Stimulated activated CD8-positive, alpha-beta memory T cell treated with anti-CD3 and anti-CD28 coated beads, Interleukin-7, amount 100 ng/mL, for 1 hour (primary cell): Measurements from ENCODE around the gene ESRRG.
"Not testable (repeated sequence)": the region's sequence is repeated elsewhere in the genome, so short reads cannot be mapped to it uniquely, and the experiment has no call there.

Experiments used
- DNase-seq, 2 donors: peaks; one replicate each; pipeline ENCODE4 v3.0.0-alpha.2; 2020; ENCODE audit warnings: low read depth in 2 of 2

ESRRG gene

DNA sequence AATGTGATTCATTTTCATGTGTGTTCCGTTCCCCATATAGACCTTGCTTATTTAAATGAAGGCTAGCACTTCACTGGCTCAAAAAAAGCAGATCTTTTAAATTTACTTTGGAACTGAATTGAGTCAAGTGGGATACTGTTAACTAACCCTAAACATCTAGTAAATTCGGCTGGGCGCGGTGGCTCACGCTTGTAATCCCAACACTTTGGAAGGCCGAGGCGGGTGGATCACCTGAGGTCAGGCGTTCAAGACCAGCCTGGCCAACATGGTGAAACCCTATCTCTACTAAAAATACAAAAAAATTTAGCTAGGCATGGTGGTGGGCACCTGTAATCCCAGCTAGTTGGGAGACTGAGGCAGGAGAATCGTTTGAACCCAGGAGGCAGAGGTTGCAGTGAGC is 19.2 kb downstream of the ESRRG start:
- DNase-seq = not testable (repeated sequence)

DNA sequence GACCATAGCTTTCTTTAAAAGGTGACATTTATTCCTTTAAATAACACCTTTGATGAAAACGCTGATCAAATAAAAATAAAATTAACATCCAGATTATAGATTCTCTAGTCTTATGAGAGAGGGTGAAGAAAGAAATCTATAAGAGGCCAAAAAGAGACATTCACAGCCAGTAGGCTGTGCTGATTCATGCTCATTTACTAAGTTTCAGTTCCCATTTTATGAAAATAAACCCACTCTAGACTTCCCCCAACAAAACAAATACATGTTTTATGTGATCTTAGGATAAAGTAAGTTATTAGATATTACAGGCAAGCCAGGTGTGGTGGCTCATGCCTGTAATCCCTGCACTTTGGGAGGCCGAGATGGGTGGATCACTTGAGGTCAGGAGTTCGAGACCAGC is 21.1 kb downstream of the ESRRG start:
- no peak for DNase-seq

DNA sequence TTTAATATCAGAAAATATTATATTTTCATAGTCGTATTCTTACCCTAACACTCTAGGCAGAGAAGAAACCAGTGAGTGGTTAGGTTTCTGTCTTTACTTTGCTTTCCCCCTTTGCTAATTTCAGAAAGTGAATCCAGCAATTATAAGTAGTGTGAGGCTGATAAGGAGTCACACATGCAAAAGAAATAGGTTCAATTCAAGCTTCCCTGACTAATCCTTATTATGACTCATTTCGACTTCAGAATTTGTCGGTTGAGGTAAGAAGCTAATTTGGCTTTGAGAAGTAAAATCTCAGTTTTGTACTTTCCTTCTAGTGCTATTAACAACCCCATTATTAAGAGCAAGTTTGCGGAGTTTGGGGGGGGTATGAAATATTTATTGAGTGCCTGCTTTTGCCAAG is 22.4 kb downstream of the ESRRG start:
- no peak for DNase-seq

DNA sequence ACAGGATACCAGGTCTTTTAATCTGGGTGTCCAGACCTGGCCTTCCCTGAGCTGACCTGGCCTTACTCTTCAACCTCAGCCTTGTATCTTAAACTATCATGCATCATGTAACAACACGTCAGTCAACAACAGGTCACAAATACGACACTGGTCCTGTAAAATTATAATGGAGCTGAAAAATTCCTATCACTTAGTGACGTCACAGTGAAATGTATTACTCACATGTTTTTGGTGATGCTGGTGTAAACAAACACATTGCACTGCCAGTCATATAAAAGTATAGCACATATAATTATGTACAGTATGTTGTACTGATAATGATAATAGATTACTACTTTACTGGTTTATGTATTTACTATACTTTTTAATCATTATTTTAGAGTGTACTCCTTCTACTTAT is 31.5 kb downstream of the ESRRG start:
- DNase-seq = no peak

DNA sequence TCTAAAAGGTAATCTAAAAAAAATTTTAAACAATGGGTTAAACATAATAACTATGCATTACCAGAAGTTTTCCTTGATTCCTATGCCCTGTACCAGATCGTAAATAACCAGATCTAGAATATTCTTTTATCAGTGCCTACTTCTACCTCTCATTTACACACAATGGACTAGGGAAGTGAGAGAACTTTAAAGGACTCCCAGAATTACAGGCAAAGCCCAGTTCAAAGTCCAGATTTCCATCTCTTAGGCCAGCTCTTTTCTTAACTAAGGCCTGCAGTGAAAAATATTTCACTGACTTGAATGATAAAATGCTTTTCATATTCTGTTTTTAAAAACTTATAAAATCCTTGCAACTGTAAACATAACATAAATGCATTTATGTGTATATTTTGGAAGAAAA is 32.6 kb downstream of the ESRRG start:
- DNase-seq = no peak

DNA sequence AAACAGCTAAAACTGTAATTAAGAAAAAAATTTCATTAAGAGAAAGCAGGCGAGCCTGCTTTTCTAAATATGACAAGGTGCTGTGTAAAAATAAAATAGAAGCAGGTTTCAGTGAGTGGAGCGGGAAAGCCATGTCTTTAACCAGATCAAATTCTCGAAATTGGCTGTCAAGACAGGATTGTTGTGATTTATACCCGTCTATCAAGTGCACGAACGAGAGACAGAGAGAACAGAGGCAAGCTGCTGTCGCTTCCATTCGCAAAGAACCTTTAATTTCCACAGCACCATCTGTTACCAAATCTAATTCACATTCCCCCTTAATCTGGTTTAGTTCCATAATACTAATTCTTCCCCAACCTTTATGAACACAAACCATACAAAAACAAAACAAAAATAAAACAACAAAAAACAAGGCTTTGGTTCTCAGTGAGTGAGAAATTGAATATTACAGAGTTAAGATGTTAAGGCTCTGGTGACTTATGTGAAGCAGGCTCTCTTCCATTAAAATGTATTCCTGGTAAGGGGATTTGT is 35.0 kb downstream of the ESRRG start:
- DNase-seq = no peak

DNA sequence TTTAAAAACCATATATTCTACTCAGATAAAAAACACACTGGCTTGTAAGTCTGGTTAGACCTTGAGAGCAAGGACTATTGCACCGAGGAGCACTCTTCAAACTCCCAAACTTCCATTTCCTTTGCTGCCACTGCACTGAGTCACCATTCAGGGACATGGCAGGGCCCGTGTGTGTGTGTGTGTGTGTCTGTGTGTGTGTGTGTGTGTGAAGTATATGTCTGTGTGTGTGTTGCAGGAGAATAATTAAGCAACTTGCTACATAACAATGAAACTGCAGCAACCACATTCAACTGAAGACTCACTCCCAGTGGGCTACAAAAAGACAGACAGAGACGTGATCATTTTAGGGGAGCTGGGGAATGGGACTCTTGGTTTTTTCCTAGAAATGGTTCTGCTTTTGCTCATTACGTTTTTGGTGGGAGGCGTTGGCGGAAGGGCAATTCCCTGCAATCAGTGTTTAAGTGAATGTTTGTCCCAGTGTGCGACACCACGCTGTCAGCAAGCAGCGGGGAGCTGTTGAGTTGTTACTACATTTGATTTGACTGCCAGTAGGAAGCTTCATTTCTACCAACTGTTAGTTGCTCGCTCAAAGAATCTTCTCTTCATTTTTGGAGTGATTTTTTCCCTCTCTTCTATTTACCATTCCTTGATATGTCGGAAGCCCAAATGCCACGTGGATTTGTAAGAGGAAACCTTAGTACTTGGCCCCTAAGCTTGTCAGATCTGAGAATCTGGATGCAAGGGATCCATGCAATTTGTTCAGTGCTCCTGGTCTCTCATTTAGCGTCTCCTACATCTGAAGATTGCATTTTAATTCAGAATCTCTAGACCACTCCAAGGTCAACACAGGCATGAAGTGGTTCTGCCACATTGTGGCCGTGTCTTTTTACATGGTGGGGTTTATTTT is 36.1 kb downstream of the ESRRG start:
- no peak for DNase-seq

DNA sequence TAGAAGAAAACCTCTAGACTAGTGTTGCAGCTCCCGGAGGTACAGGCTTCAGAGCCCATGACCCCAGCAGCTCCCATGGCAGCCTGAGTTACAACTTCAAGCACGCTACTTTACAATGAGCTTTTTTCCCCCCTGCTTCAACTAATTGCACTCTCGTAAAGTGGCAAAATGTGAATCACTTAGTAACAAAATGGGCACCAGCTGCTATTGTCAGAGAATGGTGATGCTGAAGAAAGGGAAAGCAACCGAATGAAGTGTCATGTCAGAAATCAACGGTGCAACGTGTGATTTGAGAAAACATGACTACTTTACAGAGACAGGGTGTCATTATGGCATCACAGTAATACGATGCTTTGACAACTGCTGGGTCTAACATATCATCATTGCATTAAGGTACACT is 40.5 kb downstream of the ESRRG start:
- no peak for DNase-seq

DNA sequence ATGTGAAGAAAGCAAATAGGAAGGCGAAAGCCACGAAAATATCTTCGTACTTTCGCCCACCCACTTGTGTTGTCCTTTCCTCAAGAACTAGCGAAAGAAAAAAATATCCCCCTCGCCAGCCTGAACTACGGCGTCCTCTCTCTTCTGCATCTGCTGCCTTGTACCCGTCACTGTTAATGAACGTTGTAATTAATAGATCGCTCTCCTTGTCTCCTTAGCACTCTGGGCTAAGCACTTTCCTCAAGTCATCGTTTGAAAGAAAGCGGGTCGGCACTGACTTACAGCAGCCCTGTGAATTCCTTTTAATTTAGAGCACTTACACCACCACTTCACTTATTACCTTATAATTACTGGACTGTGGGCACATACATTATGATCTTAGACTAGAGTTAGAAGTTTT is 44.1 kb downstream of the ESRRG start:
- no peak for DNase-seq

DNA sequence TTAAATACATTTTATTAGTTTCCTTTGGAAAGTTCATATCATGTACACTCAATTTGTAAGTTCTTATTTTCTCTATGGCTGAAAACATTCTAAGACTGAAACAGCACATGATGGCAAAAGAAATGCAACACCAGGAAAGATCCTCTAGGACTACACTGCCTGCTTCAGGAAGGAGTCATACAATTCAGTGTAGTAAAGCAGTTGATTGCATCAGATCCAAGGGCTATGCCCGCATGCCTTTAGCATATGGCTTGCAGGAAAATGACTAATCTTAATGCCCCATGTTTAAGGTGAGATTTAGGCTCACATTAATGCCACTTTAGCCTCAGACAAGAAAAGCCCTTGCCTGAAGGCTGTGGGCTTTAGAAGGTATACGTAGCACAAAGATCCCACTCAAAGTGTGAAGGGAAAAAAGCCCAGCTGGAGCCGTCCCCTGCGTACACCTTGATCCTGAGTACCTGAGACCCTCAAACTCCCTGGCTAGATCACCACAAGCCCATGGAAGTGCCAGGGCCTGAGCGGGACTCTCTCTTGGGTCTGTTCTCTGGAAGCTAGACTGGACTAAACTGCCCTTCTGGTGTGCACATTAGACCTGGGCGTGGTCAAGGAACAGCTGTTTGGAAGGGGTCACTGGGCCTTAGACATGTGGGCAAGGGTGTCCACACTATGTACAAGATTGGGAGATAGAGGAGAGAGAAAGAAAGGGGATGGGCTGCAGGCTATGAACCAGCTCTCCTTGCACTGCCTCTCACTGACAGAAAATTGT is 52.9 kb downstream of the ESRRG start:
- DNase-seq = no peak

DNA sequence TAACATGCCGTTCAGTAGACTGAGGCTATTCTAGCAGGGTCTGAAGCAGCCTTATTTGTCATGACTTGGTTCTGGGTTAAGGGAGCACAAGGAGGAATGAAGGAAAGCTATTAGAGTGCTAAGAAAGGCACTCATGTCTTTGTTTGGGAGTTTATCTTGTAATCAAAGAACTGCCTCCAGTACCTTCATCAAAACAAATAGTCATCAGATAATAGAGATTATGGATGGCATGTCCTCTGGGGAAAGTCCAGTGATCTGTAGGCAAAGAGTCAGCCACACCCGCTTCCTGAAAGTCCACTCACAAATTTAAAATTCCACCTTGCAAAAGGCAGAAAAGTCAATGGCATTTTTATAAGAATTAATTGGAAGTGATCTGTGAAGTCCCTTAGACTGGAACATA is 56.8 kb downstream of the ESRRG start:
- no peak for DNase-seq

DNA sequence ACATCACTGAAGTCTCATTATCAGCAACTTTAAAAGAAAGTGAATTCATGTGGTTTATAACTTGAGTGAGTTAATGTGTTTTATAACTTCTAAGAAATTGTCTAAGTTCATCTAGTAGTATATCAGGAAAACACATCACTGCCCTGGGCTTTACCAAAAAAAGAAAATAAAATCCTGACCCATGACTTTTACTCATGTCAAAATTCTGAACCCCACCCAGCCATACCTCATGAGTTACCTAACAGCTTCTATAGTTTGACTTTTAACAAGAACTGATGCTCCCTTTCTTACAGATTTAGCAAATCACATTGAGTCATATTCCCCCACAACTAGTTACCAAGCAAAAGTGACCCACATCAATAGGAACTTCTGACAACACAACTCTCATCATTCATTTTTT is 57.4 kb downstream of the ESRRG start:
- DNase-seq = no peak

DNA sequence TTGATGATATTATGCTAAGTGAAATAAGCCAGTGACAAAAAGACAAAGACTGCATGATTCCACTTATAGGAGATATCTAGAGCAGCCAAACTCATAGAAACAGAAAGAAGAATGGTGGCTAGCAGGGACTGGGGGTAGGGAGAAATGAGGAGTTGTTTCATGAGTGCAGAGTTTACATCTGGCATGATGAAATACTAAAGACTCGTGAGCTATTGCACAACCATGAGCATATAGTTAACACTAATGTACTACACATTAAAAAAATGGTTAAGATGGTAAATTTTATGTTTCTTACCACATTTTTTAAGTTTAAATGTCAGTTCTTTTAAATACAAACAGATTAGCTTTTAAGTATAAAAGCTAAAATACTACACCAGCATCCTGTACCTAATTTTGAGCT is 57.8 kb downstream of the ESRRG start:
- DNase-seq = no peak

DNA sequence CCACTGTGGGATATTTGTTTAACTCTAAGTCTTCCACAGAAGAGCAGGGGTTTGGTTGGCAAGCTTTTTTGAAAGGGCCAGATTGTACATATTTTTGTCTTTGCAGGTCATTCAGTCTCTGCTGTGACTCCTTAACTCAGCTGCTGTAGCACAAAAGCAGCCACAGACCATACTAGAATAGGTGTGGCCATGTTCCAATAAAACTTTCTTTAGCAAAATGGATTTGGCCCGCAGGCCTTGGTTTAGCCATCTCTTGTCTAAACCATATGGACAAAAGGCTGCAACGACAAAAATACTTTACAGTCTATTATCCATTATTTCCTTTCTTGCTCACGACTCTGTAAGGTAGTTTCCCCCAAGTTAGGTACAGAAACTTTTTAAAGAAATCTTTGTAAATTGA is 60.5 kb downstream of the ESRRG start:
- no peak for DNase-seq

DNA sequence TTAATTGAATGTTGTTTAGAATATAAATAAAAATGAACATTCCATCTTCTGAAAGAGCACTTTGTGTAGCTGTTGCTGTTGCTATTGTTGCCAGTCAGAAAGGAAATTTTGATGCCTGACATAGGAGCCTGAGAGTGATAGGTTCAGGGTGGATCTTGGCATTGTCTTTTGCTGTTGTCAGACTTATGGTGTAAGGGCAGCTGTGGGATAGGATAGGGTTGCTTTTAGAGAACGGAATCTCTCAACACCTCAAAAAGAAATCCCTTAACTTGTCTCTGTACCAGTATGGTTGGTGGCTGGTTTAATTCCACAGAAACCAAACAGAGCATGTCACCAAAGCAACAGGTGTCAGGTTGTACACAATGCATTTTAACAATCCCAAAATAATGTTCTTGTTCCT is 62.7 kb downstream of the ESRRG start:
- DNase-seq = no peak

DNA sequence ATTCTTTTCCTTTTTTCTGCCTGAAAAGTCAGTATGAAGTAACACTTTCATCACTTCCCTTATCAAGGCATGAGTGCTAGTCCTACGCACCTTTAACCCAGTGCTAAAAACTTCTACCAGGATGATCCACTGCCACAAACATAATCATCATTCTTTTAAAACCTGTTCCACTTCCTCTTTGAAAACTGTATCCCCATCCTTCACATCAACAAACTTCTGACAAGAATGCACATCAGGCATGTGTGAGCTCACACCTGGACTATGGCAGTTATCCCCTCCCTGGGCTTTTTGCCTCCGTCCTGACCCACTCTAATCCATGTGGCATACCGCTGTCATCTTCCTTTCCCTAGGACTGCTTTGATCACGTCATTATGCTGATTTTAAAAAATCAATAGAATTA is 70.2 kb downstream of the ESRRG start:
- DNase-seq = no peak

DNA sequence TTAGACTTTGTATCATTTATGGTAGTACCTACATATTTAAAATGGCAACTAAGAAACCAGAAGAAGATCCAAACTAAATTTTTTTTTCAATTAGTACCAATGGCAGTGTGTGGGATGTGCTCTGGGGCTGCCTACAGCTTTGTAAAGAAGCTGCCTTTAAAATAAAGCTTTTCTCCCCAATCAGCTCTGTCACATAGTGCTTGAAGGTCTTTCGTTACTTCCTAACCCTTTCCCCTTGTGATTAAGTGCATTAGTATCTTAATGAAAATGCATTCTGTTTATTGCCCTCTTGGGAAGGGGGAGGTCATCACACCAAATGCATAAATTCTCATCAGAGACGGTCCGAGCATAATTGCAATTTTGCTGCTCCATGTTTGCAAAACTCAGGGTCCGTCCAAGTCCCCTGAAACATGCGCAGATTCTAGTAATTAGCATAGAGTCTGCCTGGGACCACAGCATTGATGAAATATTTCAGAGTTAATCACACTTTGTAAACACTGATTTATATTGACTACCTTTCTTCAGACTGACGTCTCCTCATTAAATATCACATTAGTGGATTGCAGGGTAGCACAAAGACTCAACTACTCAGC is 71.3 kb downstream of the ESRRG start:
- no peak for DNase-seq

DNA sequence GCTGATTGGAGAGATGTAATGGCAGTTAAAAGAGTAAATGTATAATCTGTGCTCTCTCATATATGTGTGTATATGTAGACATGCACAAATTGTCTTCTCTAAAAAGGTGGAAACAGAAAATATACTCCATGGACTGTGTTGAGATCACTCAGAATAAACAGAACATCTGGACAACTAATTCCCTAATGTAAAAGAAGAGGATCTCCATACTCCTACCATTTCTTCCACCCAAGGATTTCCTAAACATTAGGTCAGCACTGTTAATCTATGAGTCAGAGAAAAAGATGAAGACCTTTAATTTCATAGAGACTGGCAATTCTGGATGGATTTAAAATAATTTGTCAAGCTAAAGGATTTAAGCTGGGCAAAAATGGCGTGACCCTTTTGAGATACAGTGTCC is 80.1 kb downstream of the ESRRG start:
- no peak for DNase-seq

DNA sequence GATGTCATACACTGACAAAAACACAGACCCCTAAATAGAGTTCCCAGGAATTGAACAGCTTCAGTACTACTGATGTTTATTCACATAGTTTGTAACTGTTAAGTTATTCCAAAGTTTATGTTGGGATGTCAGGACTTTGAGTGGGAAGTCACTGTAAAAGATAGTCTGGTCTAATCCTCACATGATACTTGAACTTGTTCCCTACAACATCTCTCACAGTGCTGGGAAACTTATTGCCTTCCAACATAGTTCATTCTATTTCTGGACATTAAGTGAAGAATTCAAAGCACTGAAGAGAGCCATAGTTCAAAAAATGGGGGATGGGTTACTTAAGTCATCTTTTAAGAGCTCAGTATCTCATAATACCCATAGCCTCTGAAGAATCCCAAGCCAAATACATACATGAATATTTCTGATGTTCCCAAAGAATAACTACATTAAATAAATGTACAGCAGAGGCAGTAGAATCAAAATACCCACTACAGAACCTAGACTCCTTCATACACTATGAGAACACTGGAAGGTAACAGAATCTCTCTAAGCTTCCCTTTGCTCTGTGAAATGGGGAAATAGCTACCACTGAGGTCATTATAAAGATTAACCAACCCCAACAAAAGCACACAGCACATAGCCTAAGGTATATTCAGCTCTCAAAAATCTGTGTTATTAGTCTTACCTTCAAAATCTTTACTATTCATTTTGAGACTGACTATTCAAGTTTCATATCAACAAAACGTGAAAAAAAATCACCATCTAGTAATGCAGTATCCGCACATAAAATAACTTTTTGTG is 81.4 kb downstream of the ESRRG start:
- no peak for DNase-seq

DNA sequence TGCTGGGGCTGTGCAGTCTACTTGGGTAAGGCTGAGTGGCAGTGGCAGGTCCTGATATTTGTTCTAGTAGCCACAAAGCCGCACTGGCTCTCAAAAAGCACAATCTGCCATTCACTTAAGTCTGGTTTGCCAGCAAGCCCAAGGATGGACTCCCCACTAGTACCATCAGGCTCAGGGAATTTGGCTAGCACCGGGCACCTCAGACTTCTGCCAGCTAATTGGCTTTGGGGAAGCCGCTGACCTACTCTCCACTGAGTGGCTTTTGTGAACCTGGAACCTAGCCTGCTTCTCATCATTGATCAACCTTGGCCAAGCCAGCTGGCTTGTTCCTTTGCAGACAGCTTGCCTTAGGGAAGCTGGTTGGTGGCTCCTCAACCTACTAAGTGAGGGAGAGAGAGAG is 83.1 kb downstream of the ESRRG start:
- DNase-seq = no peak

DNA sequence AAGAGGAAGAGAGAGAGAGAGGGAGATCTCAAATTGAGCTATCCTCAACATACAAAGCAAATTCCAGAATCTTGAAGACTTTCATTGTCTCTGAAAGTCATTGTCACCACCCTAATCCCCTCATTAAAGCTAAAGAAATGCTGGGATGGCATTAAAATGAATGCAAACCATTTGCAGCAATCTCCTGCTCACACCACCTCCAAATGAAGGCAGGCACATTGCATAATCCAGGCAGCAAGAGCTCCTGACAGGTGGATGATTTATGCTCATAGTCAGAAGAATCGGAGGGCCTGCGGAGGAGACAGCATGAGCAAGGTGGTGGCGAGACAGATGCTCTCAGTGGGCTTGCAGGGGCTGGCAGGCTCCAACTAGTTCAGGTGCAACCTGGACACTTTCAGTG is 90.2 kb downstream of the ESRRG start:
- no peak for DNase-seq

DNA sequence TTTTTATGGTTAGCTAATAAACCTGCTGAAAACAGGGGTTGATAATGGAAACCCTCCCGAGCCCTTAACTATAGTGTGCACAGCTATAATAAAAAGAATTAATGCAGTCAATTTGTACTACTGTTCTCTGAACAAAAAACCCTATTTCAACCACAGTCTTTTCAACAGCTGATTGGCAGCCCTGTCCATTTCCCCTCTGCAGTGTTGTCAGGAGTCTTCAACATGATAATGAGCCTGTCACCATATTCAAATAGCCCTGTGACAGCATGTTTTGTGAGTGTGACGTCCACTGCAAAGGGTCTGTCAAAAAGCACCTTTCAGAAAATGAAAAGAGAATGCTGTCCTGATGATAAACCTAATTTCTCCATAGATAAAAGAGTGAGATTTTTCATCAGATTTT is 92.7 kb downstream of the ESRRG start:
- DNase-seq = no peak
